Central memory CD4-positive, alpha-beta T cell (primary cell): ENCODE data around the gene MAML3.

ENCODE experiments used
- DNase-seq: peaks from one replicate; pipeline ENCODE4 v3.0.0; 2022

The MAML3 gene

GRCh38 chr4:139738846-139739613, 415.0 kb downstream of the MAML3 start:
- no peak for DNase-seq

GRCh38 chr4:139736661-139737060, 417.3 kb downstream of the MAML3 start:
- no peak for DNase-seq

GRCh38 chr4:139736274-139736660, 417.7 kb downstream of the MAML3 start:
- no peak for DNase-seq

GRCh38 chr4:139735381-139736273, 418.4 kb downstream of the MAML3 start:
- DNase-seq: no peak

GRCh38 chr4:139734875-139735380, 419.1 kb downstream of the MAML3 start:
- DNase-seq: peak; percentile 15

- DNase-seq: no peak
Measured at GRCh38 chr4:139734201-139734874, 419.6 kb downstream of the MAML3 start.

- DNase-seq: no peak
Measured at GRCh38 chr4:139732991-139733570, 420.9 kb downstream of the MAML3 start.

GRCh38 chr4:139728840-139729239, 425.1 kb downstream of the MAML3 start:
- DNase-seq: no peak

GRCh38 chr4:139728146-139728545, 425.8 kb downstream of the MAML3 start:
- DNase-seq: no peak

- no peak for DNase-seq
Measured at GRCh38 chr4:139726615-139727014, 427.4 kb downstream of the MAML3 start.

- no peak for DNase-seq
Measured at GRCh38 chr4:139725236-139725635, 428.7 kb downstream of the MAML3 start.

- DNase-seq: no peak
Measured at GRCh38 chr4:139721789-139722188, 432.2 kb downstream of the MAML3 start.

- DNase-seq: no peak
Measured at GRCh38 chr4:139720806-139721205, 433.2 kb downstream of the MAML3 start.

- no peak for DNase-seq
Measured at GRCh38 chr4:139719381-139720101, 434.4 kb downstream of the MAML3 start.

GRCh38 chr4:139718833-139719232, 435.2 kb downstream of the MAML3 start:
- DNase-seq: no peak

GRCh38 chr4:139718358-139718757, 435.6 kb downstream of the MAML3 start:
- no peak for DNase-seq

GRCh38 chr4:139715746-139716391, 438.1 kb downstream of the MAML3 start:
- no peak for DNase-seq

GRCh38 chr4:139712882-139713281, 441.1 kb downstream of the MAML3 start:
- no peak for DNase-seq

- no peak for DNase-seq
Measured at GRCh38 chr4:139711461-139711860, 442.5 kb downstream of the MAML3 start.

- no peak for DNase-seq
Measured at GRCh38 chr4:139710073-139710472, 443.9 kb downstream of the MAML3 start.

- DNase-seq: no peak
Measured at GRCh38 chr4:139709660-139710059, 444.3 kb downstream of the MAML3 start.
